BE2C (cell line): ENCODE data around the gene HS3ST4.

Experiments used
- DNase-seq: peaks from one replicate; pipeline ENCODE4 v3.0.0-alpha.2; 2020
- H3K27me3 ChIP-seq: fragments of 250-450 bp; sonication (Bioruptor Pico); 2 replicates; pipeline ENCODE4 v1.5.1; 2020; ENCODE audit warnings: mild to moderate bottlenecking
- H3K36me3 ChIP-seq: fragments of 250-450 bp; sonication (Bioruptor Pico); 2 replicates; pipeline ENCODE4 v1.5.1; 2020; ENCODE audit warnings: mild to moderate bottlenecking
- H3K4me1 ChIP-seq: fragments of 250-450 bp; sonication (Bioruptor Pico); 2 replicates; pipeline ENCODE4 v1.5.1; 2020
- H3K4me3 ChIP-seq: 2 replicates; pipeline ENCODE4 v1.5.1; 2011; ENCODE audit warnings: low read depth, low read length
- H3K9me3 ChIP-seq: fragments of 250-450 bp; sonication (Bioruptor Pico); 2 replicates; pipeline ENCODE4 v1.5.1; 2020
- TF ChIP-seq, protein P1 (sequence below): IDR thresholded peaks from 2 replicates; pipeline ENCODE4 v1.5.1; 2012; ENCODE audit warnings: mild to moderate bottlenecking, low read depth, low read length

HS3ST4 gene

DNA sequence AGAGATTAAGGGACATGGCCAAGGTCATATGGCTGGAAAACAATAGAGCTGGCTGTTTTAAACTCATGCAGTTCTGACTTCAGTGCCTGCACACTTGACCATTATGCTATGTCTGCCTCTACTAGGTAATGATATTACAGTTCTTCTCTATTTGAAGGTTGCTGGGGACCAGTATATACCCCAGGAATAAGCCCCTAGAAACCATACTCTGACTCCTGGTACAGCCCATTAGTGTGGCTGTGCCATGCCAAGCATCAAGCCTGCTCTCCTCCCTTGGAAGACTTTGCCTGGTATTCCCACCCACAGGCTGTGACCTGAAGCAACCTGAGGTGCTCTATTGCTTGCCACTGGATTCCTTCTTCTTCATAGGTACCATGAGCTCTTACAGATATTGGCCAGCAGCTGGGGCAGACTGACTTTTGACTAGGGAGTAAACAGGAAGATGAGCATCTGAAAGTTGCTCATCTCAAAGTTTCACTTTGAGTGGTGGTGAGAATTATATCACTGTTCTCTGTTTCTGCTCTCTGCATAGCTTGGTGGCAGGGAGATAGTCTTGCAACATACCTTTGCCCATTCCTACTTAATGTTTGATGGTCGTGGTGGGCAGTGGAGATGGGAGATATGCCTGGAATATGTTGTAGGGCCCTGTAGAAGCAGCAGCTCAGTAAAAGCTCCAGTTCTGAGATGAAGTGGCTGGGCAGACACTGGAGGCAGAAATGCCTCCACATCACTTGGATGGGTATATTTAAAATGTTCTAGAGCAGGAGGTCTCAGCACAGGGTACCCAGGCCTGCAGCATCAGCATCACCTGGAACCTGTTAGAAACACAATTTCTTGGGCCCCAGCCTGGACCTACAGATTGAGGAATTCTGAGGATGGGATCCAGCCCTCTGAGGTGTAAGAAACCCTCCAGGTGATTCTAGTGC is 274.7 kb downstream of the HS3ST4 start:
- no peaks in the 10 kb centered on the region for H3K4me1 ChIP-seq
- no peaks in the 10 kb centered on the region; the same call in none of the 2 replicates for H3K9me3 ChIP-seq
- TF ChIP-seq, protein P1, sequence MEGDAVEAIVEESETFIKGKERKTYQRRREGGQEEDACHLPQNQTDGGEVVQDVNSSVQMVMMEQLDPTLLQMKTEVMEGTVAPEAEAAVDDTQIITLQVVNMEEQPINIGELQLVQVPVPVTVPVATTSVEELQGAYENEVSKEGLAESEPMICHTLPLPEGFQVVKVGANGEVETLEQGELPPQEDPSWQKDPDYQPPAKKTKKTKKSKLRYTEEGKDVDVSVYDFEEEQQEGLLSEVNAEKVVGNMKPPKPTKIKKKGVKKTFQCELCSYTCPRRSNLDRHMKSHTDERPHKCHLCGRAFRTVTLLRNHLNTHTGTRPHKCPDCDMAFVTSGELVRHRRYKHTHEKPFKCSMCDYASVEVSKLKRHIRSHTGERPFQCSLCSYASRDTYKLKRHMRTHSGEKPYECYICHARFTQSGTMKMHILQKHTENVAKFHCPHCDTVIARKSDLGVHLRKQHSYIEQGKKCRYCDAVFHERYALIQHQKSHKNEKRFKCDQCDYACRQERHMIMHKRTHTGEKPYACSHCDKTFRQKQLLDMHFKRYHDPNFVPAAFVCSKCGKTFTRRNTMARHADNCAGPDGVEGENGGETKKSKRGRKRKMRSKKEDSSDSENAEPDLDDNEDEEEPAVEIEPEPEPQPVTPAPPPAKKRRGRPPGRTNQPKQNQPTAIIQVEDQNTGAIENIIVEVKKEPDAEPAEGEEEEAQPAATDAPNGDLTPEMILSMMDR: no peak
- H3K4me3 ChIP-seq: no peak overlapping the region
- H3K27me3 ChIP-seq: no peaks in the 10 kb centered on the region
- H3K36me3 ChIP-seq: no peaks in the 10 kb centered on the region
- DNase-seq: no peak

DNA sequence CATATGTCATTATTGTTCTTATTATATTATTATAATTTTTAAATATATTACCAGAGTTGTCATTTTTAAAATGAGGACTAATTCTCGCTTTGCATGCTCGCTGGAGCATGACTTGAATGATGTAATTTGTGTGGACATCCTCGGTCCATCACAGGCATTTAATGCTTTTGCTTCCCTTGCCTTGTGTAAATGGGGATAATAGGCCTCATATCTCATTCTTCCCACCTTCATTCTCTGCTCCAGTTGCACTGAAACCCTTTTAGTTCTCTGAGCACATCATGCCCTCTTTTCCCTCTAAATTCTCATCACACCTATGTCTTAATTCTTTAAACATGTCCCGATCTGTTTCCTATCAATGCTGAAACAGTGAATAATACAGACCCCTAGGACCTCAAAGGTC is 285.4 kb downstream of the HS3ST4 start:
- no peaks in the 10 kb centered on the region for H3K27me3 ChIP-seq
- DNase-seq: no peak
- H3K4me3 ChIP-seq: no peak overlapping the region
- no peaks in the 10 kb centered on the region for H3K4me1 ChIP-seq
- TF ChIP-seq, protein P1: no peak
- no peaks in the 10 kb centered on the region for H3K9me3 ChIP-seq
- no peaks in the 10 kb centered on the region for H3K36me3 ChIP-seq

DNA sequence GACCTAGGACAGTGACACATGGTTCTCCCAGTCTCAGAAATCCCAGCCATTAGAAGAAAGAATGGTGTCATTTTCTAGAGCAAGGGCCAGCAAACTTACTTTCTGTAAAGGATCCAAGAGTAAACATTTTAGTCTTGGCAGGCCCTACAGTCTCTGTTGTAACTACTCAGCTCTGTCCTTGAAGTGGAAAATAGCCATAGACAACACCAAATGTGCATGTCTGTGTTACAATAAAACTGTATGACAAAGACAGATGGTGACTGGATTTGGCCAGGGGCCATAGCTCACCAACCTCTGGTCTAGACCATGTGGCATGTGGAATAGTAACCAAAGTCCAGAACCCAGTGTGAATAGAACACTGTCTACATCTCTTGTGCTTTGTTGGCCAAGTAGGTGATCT is 286.5 kb downstream of the HS3ST4 start:
- Histone ChIP-seq H3K36me3 (no peaks in the 10 kb centered on the region), H3K9me3 (no peaks in the 10 kb centered on the region), H3K4me3 (no peak overlapping the region), H3K27me3 (no peaks in the 10 kb centered on the region), H3K4me1 (no peaks in the 10 kb centered on the region)
- DNase-seq: no peak
- TF ChIP-seq, protein P1: no peak

DNA sequence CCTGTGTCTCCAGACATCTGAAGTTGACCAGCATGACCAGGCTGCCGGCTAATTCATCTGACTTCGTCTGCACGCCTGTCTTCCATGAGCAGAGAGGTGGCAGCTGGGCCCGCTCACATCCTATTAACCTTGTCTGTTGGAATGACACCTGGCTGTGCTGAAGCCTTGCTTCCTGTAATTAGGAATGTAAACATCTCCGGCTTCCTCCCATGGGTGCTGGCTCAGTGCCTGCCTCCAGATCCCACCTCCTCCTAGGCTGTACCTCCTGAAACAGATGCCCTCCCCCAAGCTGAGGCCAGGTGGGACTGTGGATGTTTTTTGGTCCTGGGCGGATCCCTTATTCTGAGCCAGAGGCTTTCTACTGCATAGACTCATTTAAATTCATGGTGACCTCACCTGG is 296.3 kb downstream of the HS3ST4 start:
- Histone ChIP-seq H3K4me1 (no peaks in the 10 kb centered on the region), H3K4me3 (no peak overlapping the region), H3K9me3 (no peaks in the 10 kb centered on the region; the same call in 1 of the 2 replicates), H3K27me3 (no peaks in the 10 kb centered on the region), H3K36me3 (no peaks in the 10 kb centered on the region)
- TF ChIP-seq, protein P1: no peak
- no peak for DNase-seq

DNA sequence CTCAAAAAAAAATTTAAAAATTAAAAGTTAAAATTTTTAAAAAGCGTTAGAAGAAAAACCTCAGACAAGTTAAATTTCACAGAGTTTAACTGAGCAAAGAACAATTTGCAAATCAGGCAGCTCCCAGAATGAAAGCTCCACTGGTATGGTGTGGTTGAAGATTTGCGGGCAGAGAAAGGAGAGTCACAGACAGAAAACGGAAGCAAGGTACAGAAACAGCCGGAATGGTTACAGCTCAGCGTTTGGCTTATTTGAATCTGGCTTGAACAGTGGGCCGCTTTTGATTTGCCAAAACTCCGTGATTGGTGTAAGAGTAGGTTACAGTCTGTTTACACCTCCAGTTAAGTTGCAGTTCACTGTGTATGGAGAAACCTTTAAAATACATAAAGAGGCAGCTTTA is 297.1 kb downstream of the HS3ST4 start:
- no peak overlapping the region for H3K4me3 ChIP-seq
- no peaks in the 10 kb centered on the region for H3K36me3 ChIP-seq
- TF ChIP-seq, protein P1: no peak
- H3K27me3 ChIP-seq: no peaks in the 10 kb centered on the region
- H3K9me3 ChIP-seq: no peaks in the 10 kb centered on the region; the same call in 1 of the 2 replicates
- no peak for DNase-seq
- no peaks in the 10 kb centered on the region for H3K4me1 ChIP-seq

DNA sequence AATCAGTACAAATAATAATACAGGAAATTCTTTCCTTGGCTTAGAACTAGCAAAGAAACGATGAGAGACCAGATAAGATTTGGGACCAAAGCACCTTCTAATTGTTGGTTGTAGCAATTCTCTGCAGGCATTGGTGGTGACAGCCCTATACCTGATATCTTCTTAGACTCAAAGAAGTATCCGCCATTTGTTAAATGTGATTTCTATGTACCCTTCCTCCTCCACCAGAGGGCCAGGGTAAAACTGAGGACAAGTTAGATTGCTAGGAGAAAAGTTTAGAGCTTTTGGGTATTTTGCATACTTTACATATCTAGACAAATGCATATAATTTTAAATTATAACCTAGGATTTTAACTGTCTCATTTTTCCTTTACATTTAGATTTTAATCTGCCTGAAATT is 304.3 kb downstream of the HS3ST4 start:
- H3K4me1 ChIP-seq: no peaks in the 10 kb centered on the region
- no peaks in the 10 kb centered on the region for H3K36me3 ChIP-seq
- TF ChIP-seq, protein P1: no peak
- no peaks in the 10 kb centered on the region for H3K27me3 ChIP-seq
- DNase-seq: no peak
- H3K4me3 ChIP-seq: no peak overlapping the region
- H3K9me3 ChIP-seq: no peaks in the 10 kb centered on the region
